Spinal cord (tissue), 10 donors: ENCODE measurements around the gene PNPT1. TPM values are rescaled to one million over a fixed set of nuclear protein-coding genes. Genes with fewer than 3 reads are reported as not detected.
A peak's percentile ranks its signal among the peaks of the same experiment; 100 is the strongest.

Source experiments
- DNase-seq, 6 donors: peaks; one replicate each; pipeline versions ENCODE4 v3.0.0 to v3.0.0-alpha.2; 2013 to 2015; ENCODE audit warnings: low spot score in 6 of 6, low read depth in 4 of 6
- H3K27ac ChIP-seq: one replicate; pipeline ENCODE4 v1.5.1; 2013; ENCODE audit warnings: low read depth, low read length, control low read depth
- H3K27me3 ChIP-seq: one replicate; pipeline ENCODE4 v1.6.1; 2013; ENCODE audit warnings: low read length; ENCODE audit not compliant: control insufficient read depth, insufficient read depth
- H3K36me3 ChIP-seq: one replicate; pipeline ENCODE4 v1.6.1; 2013; ENCODE audit warnings: low read length; ENCODE audit not compliant: control insufficient read depth, insufficient read depth
- H3K4me1 ChIP-seq: one replicate; pipeline ENCODE4 v1.6.1; 2013; ENCODE audit warnings: low read length; ENCODE audit not compliant: control insufficient read depth, insufficient read depth
- H3K4me3 ChIP-seq: one replicate; pipeline ENCODE4 v1.5.1; 2013; ENCODE audit warnings: low read depth, low read length, control low read depth
- H3K9me3 ChIP-seq: one replicate; pipeline ENCODE4 v1.6.1; 2013; ENCODE audit warnings: low read length; ENCODE audit not compliant: control insufficient read depth, insufficient read depth
- WGBS: methylation state at CpG from one replicate; pipeline ENCODE4 v1.1.5; 2013; ENCODE audit warnings: missing lambda C conversion rate; ENCODE audit not compliant: insufficient coverage; 5-methylcytosine and 5-hydroxymethylcytosine counted together
- polyA plus RNA-seq, 2 donors: library from polyadenylated mRNA; unstranded; fragments of 120-200 nt; gene quantifications; one replicate each; pipeline ENCODE4 v1.2.1, GENCODE V29; 2013; ENCODE audit not compliant: insufficient read length in 2 of 2
- total RNA-seq, 2 donors: library from RNA; depleted of rRNA in 1 of 2; stranded (reverse); fragments of 120-200 nt in 1 of 2; fragments of >200 nt in 1 of 2; gene quantifications; one replicate each; pipeline versions ENCODE4 v1.2.3 to v1.2.4, GENCODE V29; 2013 to 2014
- donor health status: healthy.

PNPT1 gene
- total and polyA plus RNA-seq, 4 donors = 24.7 to 35.4 (median 31.5) TPM

GRCh38 chr2:55618275-55619055 is 75.2 kb downstream of the PNPT1 start:
- Histone ChIP-seq H3K4me1 (peaks cover 11% of the 10 kb centered on the region), H3K27me3 (no peaks in the 10 kb centered on the region), H3K27ac (peak overlapping the region; percentile 90), H3K9me3 (no peaks in the 10 kb centered on the region), H3K36me3 (peaks cover 12% of the 10 kb centered on the region), H3K4me3 (peak overlapping the region; percentile 100)
- 0% methylated on average over 26 of the region's 32 CpGs for WGBS
- DNase-seq = peak; percentile 42 to 92 (median 66)

DNA sequence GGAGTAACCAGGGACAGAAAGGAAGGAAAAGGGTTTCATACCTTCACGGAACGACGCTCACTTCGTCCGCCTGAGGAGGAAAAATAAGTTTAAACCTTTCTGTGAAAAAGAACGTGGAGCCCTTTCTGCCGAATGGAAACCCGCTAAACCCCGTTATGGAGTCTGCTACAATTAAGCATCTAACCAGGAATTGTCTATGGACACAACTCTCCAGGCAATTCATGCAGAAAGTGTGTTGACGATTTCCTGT is 75.7 kb downstream of the PNPT1 start:
- H3K27ac ChIP-seq = peak overlapping the region; percentile 90
- no peaks in the 10 kb centered on the region for H3K27me3 ChIP-seq
- WGBS = 0% methylated on average over 10 of the region's 10 CpGs
- H3K36me3 ChIP-seq = peaks cover 12% of the 10 kb centered on the region
- peak overlapping the region; percentile 100 for H3K4me3 ChIP-seq
- H3K9me3 ChIP-seq = no peaks in the 10 kb centered on the region
- peaks cover 11% of the 10 kb centered on the region for H3K4me1 ChIP-seq
- DNase-seq = no peak

DNA sequence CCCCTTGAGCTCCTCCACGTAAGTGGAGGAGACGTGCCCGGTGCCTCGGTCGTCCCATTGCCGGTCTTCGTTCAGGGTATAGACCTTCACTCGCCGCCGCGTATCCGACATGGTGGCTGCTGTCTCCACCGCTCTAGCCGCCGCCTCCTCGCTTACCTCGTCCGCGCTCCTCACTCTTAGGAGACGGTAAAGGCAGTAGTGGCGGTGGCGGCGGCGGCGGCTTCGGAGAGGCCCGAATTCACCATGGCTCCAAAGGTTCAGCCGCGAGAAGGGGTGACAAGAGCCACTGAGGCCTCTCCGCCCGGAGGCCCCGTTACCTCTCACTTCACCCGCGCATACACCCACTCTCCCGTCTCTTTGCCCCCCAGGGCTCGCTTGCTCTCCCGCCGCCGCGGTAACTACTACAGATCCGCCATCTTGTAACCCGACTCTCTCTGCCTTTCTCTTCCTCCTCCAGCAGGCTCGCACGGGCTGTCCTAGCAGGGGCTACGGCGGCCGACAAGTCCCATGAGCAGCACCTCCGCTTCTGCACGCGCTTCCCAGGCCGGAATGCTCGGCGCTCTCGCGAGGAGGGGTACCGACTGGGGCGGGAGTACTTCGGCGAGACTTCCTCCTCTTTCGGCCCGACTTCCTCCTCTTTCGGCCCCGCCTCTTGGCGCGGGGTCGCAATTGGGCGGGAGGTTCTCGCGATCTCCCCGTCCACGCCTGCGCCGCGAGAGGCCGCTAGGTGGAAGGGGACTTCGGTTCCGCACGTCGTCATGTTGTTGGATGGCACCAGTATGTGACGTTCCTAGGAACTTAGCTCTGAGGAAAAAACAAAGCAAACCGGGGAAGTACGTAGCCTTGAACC is 76.2 kb downstream of the PNPT1 start, which contains the start of gene PPP4R3B:
TSS of gene PPP4R3B (minus strand) at position 448 of the 850 bp plus-strand sequence. CDS start at position 111, 337 bp downstream.
- Histone ChIP-seq H3K27me3 (no peaks in the 10 kb centered on the region), H3K36me3 (peaks cover 17% of the 10 kb centered on the region), H3K4me3 (peak within 1 kb of the TSS; percentile 100), H3K9me3 (no peaks in the 10 kb centered on the region), H3K27ac (peak within 1 kb of the TSS; percentile 98), H3K4me1 (peaks cover 11% of the 10 kb centered on the region)
- DNase-seq = peak; percentile 95 to 100 (median 98)
- WGBS = 0% methylated on average over 82 of the region's 82 CpGs

GRCh38 chr2:55616551-55617174 is 77.0 kb downstream of the PNPT1 start:
- Histone ChIP-seq H3K4me3 (peak overlapping the region; percentile 100), H3K27ac (peak overlapping the region; percentile 98), H3K9me3 (no peaks in the 10 kb centered on the region), H3K36me3 (peaks cover 19% of the 10 kb centered on the region), H3K4me1 (peaks cover 11% of the 10 kb centered on the region), H3K27me3 (no peaks in the 10 kb centered on the region)
- peak; percentile 5 to 64 (median 34) for DNase-seq
- WGBS = under 1% methylated on average over 18 of the region's 24 CpGs

GRCh38 chr2:55611997-55612396 is 81.6 kb downstream of the PNPT1 start:
- no peak for DNase-seq
- WGBS = no CpG with 5 or more reads among the region's 1 CpG
- no peak overlapping the region for H3K27ac ChIP-seq
- peaks cover 20% of the 10 kb centered on the region for H3K36me3 ChIP-seq
- H3K9me3 ChIP-seq = no peaks in the 10 kb centered on the region
- H3K27me3 ChIP-seq = no peaks in the 10 kb centered on the region
- no peak overlapping the region for H3K4me3 ChIP-seq
- H3K4me1 ChIP-seq = peaks cover 5% of the 10 kb centered on the region

DNA sequence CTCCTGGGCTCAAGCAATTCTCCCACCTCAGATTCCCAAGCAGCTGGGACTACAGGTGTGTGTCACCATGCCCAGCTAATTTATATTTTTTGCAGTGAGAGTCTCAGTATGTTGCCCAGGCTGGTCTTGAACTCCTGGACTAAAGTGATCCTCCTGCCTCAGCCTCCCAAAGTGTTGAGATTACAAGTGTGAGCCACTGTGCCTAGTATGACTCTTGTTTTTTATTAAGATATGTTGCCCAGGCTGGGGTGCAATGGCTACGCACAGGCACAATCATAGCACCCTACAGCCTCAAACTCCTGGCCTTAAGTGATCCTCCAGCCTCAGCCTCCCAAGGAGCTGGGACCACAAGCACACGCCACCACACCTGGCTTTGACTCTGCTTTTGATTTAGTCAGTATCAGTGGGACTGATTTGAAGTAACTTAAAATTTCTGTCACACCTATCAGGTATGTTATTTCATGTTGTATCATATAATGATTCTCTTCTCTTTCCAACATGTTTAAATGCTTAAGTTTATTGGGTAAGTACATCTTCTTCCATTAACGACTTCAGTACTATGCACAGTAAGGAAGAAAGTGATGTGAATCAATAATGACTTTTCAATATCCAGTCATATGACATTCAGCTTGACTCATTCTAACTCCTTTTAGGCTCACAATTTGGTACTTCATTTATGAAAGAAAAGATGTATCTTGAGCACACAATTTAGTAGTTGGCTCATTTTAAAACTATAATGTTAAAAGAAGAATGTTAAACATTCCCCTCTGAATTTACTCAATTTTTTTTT is 82.5 kb downstream of the PNPT1 start:
- H3K9me3 ChIP-seq = no peaks in the 10 kb centered on the region
- H3K27me3 ChIP-seq = no peaks in the 10 kb centered on the region
- no peak overlapping the region for H3K27ac ChIP-seq
- no peak for DNase-seq
- H3K36me3 ChIP-seq = peaks cover 19% of the 10 kb centered on the region
- H3K4me1 ChIP-seq = peaks cover 5% of the 10 kb centered on the region
- no peak overlapping the region for H3K4me3 ChIP-seq
- WGBS = 100% methylated on average over 1 of the region's 3 CpGs

DNA sequence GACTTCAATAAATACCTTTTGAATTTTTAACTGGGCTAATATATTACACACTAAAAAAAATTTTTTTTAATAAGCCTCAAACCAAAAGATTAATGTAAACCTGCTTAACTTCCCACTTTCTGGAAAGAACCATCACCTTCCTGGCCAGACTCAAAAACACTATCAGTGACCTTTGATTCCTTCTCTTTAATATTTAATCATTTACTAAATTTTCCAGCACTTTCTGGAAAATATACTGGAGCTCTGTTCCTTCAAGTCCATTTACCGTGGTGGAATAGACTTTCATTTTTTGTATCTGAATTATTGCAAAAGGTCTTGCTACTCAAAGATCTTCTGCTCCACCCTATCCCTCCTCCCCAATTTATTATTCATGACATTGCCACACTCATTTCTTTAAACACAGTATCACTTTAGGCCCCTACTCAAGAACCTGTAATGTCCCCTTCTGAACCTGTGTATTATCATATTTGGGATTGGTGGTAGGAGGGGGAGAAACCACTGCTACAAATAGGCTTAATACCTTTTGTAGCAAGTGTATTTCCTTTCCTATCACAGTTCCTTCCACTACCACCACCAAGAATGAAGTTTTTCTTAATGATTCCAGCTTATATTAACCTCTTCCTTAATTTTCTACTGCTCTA is 83.6 kb downstream of the PNPT1 start:
- DNase-seq = no peak
- Histone ChIP-seq H3K27ac (no peak overlapping the region), H3K9me3 (no peaks in the 10 kb centered on the region), H3K4me3 (no peak overlapping the region), H3K36me3 (peaks cover 17% of the 10 kb centered on the region), H3K4me1 (no peaks in the 10 kb centered on the region), H3K27me3 (no peaks in the 10 kb centered on the region)
- no CpG with 5 or more reads among the region's 1 CpG for WGBS

DNA sequence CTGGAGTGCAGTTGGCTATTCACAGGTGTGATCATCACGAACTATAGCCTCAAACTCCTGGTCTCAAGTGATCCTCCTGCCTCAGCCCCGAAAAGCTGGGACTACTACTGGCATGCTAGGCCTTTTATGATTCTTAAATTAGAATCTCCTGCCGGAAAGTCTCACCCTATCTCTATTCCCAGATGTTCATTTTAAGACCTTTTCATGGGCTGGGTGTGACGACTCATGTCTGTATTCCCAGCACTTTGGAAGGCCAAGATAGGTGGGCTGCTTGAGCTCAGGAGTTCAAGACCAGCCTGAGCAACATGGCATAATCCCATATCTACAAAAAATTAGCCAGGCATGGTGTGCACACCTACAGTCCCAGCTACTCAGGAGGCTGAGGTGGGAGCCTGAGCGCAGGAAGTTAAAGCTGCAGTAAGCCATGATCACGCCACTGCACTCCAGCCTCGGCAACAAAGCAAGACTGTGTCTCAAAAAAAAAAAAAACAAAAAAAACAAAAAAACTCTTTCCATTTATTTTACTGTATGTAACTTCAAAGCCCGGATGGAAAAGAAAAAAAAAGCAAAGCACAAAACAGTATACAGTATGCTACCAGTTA is 84.3 kb downstream of the PNPT1 start:
- Histone ChIP-seq H3K36me3 (peaks cover 17% of the 10 kb centered on the region), H3K4me1 (peaks cover 3% of the 10 kb centered on the region), H3K27me3 (no peaks in the 10 kb centered on the region), H3K27ac (no peak overlapping the region), H3K9me3 (no peaks in the 10 kb centered on the region), H3K4me3 (no peak overlapping the region)
- no peak for DNase-seq
- WGBS = 81% methylated on average over 6 of the region's 8 CpGs
